Measurements from ENCODE around the gene KRT39.
"Not testable (repeated sequence)": the region's sequence is repeated elsewhere in the genome, so short reads cannot be mapped to it uniquely, and the experiment has no call there.

KRT39 gene

GRCh38 chr17:40922239-40922638 is 44.5 kb downstream of the KRT39 start:
- no peaks in the 10 kb centered on the region for H3K36me3 ChIP-seq (ENCODE audit: control insufficient read depth, insufficient read depth, low read length)
- no peaks in the 10 kb centered on the region for H3K9me3 ChIP-seq (ENCODE audit: control insufficient read depth, insufficient read depth, low read length)
- no peak overlapping the region for H3K4me3 ChIP-seq (ENCODE audit: low read length)
- no peak overlapping the region for H3K27ac ChIP-seq (ENCODE audit: low read length)
- H3K27me3 ChIP-seq (ENCODE audit: control insufficient read depth, insufficient read depth, low read length): no peaks in the 10 kb centered on the region
- H3K4me1 ChIP-seq (ENCODE audit: control insufficient read depth, insufficient read depth, low read length): no peaks in the 10 kb centered on the region
- no peak for DNase-seq (ENCODE audit: low read depth, low spot score)
- WGBS (ENCODE audit: insufficient coverage, insufficient read length): no CpG with 5 or more reads among the region's 2 CpGs

DNA sequence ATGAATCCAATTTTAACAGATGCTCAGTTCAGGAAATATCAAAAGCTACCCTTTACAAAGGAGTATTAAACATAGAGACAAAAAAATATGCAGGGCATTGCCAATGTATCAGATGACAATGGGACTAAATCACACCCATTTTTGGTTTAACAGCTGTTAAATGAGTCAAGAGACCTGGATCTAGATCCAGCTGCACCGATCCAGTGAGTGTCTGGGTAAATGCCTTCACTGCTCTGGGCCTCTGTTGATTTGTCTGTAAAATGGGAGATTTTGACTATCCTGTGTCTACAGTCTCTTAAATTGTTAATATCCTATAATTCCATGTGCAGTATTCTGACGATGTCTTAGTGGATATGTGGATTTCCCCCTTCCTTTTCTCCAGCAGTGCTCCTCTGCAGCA is 45.7 kb downstream of the KRT39 start:
- DNase-seq (ENCODE audit: low read depth, low spot score): no peak
- no peaks in the 10 kb centered on the region for H3K36me3 ChIP-seq (ENCODE audit: control insufficient read depth, insufficient read depth, low read length)
- no peaks in the 10 kb centered on the region for H3K27me3 ChIP-seq (ENCODE audit: control insufficient read depth, insufficient read depth, low read length)
- H3K9me3 ChIP-seq (ENCODE audit: control insufficient read depth, insufficient read depth, low read length): no peaks in the 10 kb centered on the region
- H3K4me1 ChIP-seq (ENCODE audit: control insufficient read depth, insufficient read depth, low read length): no peaks in the 10 kb centered on the region
- no peak overlapping the region for H3K4me3 ChIP-seq (ENCODE audit: low read length)
- no CpG with 5 or more reads among the region's 2 CpGs for whole genome bisulfite sequencing (ENCODE audit: insufficient coverage, insufficient read length)
- no peak overlapping the region for H3K27ac ChIP-seq (ENCODE audit: low read length)

GRCh38 chr17:40917116-40917515 is 49.6 kb downstream of the KRT39 start:
- H3K4me1 ChIP-seq (ENCODE audit: control insufficient read depth, insufficient read depth, low read length); H3K36me3 ChIP-seq (ENCODE audit: control insufficient read depth, insufficient read depth, low read length); DNase-seq (ENCODE audit: low read depth, low spot score); H3K27me3 ChIP-seq (ENCODE audit: control insufficient read depth, insufficient read depth, low read length); H3K9me3 ChIP-seq (ENCODE audit: control insufficient read depth, insufficient read depth, low read length); H3K27ac ChIP-seq (ENCODE audit: low read length); H3K4me3 ChIP-seq (ENCODE audit: low read length): not testable (repeated sequence)
- WGBS (ENCODE audit: insufficient coverage, insufficient read length): no CpG with 5 or more reads among the region's 2 CpGs

DNA sequence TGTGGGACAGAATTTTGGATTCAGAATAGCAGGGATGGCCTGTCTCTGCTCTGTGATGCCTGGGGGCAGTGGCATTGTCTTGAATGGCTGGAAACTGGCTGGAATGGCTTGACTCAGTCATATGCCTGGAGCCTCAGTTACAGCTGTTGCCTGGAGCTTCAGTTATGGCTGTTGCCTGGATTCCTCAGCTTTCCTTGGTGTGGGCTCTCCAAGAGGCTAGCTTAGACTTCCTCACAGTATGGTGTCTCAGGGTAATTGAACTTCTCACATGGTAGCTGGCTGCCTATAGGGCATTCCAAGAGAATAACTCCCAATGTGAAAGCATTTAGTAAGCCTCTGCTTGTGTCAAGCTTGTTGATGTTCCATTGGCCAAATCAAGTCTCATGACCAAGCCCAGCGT is 50.4 kb downstream of the KRT39 start:
- H3K36me3 ChIP-seq (ENCODE audit: control insufficient read depth, insufficient read depth, low read length): no peaks in the 10 kb centered on the region
- H3K4me1 ChIP-seq (ENCODE audit: control insufficient read depth, insufficient read depth, low read length): no peaks in the 10 kb centered on the region
- no peaks in the 10 kb centered on the region for H3K9me3 ChIP-seq (ENCODE audit: control insufficient read depth, insufficient read depth, low read length)
- DNase-seq (ENCODE audit: low read depth, low spot score): no peak
- no CpG with 5 or more reads among the region's 1 CpG for WGBS (ENCODE audit: insufficient coverage, insufficient read length)
- H3K27ac ChIP-seq (ENCODE audit: low read length): no peak overlapping the region
- no peaks in the 10 kb centered on the region for H3K27me3 ChIP-seq (ENCODE audit: control insufficient read depth, insufficient read depth, low read length)
- no peak overlapping the region for H3K4me3 ChIP-seq (ENCODE audit: low read length)

DNA sequence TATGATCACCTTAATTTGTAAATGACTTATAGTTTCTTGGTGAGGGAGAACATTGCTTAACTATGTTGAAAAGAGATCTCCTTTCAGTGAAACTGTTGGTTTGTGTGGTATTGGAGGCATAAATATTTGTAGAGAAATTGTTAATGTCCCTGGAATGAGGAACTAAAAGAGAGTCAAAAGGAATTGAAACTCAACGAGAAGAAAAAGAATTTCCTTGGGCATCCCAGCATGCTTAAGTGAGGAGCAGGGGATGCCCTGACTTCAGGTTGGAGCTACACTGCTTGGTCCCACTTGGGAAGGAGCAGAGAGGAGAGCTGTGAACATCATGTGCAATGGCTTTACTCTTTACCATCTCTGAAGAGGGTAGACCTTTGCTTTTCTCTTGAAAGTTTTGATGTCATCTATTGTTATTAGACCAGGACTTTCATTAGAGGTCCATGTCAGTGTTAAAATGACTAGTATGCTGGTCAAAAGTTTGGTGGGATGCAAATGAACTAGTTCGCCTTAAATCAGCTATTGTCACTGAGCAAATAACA is 51.0 kb downstream of the KRT39 start:
- Histone ChIP-seq H3K27me3 (ENCODE audit: control insufficient read depth, insufficient read depth, low read length) (no peaks in the 10 kb centered on the region), H3K4me1 (ENCODE audit: control insufficient read depth, insufficient read depth, low read length) (no peaks in the 10 kb centered on the region), H3K36me3 (ENCODE audit: control insufficient read depth, insufficient read depth, low read length) (no peaks in the 10 kb centered on the region), H3K9me3 (ENCODE audit: control insufficient read depth, insufficient read depth, low read length) (no peaks in the 10 kb centered on the region), H3K4me3 (ENCODE audit: low read length) (no peak overlapping the region), H3K27ac (ENCODE audit: low read length) (no peak overlapping the region)
- no CpG with 5 or more reads among the region's 2 CpGs for WGBS (ENCODE audit: insufficient coverage, insufficient read length)
- DNase-seq (ENCODE audit: low read depth, low spot score): no peak

DNA sequence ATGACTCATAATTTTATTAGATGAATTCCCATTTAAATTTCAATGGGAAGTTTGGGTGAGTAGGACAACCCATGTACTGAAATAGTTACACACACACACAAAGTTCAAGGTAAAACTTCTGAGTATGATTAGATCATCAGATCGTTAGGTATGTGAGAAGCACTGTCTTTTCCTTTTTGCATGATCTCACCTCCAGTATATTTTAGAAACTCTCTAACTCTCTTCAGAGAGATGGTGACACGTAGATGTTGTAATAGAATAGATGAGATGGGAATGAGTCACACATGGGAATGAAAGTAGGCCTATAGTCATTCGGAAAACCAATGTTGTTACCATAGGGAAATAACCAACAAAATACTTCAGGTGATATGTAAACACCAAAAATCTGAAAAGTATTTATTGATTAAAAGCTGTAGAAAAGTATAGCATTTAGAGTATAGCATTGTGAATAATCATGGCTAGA is 51.5 kb downstream of the KRT39 start:
- H3K4me3 ChIP-seq (ENCODE audit: low read length): no peak overlapping the region
- no peak overlapping the region for H3K27ac ChIP-seq (ENCODE audit: low read length)
- DNase-seq (ENCODE audit: low read depth, low spot score): no peak
- no peaks in the 10 kb centered on the region for H3K27me3 ChIP-seq (ENCODE audit: control insufficient read depth, insufficient read depth, low read length)
- H3K4me1 ChIP-seq (ENCODE audit: control insufficient read depth, insufficient read depth, low read length): no peaks in the 10 kb centered on the region
- H3K9me3 ChIP-seq (ENCODE audit: control insufficient read depth, insufficient read depth, low read length): no peaks in the 10 kb centered on the region
- no peaks in the 10 kb centered on the region for H3K36me3 ChIP-seq (ENCODE audit: control insufficient read depth, insufficient read depth, low read length)
- no CpG with 5 or more reads among the region's 3 CpGs for WGBS (ENCODE audit: insufficient coverage, insufficient read length)

DNA sequence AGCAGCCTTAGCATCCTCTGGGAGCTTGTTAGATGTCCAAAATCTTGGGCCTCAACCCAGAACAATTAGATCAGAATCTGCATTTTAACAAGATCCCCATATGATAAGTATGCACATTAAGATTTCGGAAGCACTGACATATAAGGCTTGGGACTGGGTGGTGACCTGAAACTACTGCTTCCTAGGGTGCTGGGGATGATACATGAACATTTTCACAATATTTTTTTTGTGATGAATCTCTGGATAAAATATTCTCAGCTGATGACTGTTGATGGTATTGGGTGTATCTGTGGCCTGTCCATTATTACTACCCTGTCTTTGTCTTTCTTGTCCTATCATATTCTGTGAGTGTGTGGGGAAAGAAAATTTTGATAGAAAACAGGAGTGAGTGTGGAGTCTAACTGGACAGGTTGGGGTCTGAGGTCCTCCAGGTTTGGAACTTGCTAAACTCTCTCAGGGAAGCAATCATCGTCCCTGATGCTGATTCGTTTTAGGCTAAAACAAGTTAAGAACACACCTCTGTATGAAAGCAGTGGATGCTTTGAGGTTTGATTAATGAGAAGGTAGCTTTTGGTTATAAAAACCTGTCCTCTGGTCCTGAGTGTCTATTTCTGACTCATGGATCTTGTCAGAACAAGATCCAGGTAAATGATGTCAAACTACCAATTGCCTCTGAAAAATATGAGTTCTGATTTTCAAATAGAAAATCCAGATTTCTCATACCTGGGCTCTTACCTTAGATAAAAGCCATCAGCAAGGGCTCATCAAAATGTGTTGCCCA is 52.5 kb downstream of the KRT39 start:
- no CpG with 5 or more reads among the region's 3 CpGs for WGBS (ENCODE audit: insufficient coverage, insufficient read length)
- Histone ChIP-seq H3K27ac (ENCODE audit: low read length) (no peak overlapping the region), H3K9me3 (ENCODE audit: control insufficient read depth, insufficient read depth, low read length) (no peaks in the 10 kb centered on the region), H3K4me1 (ENCODE audit: control insufficient read depth, insufficient read depth, low read length) (no peaks in the 10 kb centered on the region), H3K4me3 (ENCODE audit: low read length) (no peak overlapping the region), H3K36me3 (ENCODE audit: control insufficient read depth, insufficient read depth, low read length) (no peaks in the 10 kb centered on the region), H3K27me3 (ENCODE audit: control insufficient read depth, insufficient read depth, low read length) (no peaks in the 10 kb centered on the region)
- no peak for DNase-seq (ENCODE audit: low read depth, low spot score)

DNA sequence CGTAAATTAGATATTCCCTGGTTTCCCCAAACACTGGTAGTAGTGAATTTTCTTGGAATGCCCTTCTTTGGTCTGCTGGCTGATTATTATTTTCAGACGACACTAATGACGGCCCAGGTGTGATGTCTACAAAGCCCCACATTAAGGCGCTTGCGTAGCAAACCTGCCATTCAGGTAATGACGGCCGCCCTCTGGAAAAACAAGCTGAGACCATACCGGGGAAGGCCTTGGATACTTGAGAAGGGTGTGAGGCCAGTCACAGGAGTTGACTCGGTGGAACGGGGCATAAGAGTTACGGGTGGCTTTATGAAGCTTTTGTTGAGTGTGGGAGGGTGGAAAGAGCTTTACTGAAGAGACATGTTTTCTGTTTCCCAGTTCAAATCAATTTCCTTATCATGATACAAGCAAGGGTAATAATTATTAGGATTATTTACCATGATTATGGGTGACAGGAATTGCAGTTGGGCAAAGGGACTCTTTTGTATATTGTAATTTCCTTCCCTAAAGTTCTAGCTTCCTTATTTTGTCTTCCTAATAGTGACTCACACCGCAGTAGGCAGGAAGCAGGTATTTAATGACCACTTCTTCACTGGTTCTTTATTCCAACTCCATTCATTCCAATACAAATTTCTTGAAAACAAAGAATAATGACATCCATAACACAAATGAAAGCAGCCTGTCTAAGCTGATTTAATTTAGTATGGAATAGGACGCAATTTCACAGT is 54.1 kb downstream of the KRT39 start:
- H3K27me3 ChIP-seq (ENCODE audit: control insufficient read depth, insufficient read depth, low read length): no peaks in the 10 kb centered on the region
- H3K36me3 ChIP-seq (ENCODE audit: control insufficient read depth, insufficient read depth, low read length): no peaks in the 10 kb centered on the region
- no peak overlapping the region for H3K27ac ChIP-seq (ENCODE audit: low read length)
- H3K4me3 ChIP-seq (ENCODE audit: low read length): no peak overlapping the region
- no CpG with 5 or more reads among the region's 13 CpGs for WGBS (ENCODE audit: insufficient coverage, insufficient read length)
- H3K4me1 ChIP-seq (ENCODE audit: control insufficient read depth, insufficient read depth, low read length): peaks cover 1% of the 10 kb centered on the region; the same call in 1 of the 2 replicates
- no peaks in the 10 kb centered on the region for H3K9me3 ChIP-seq (ENCODE audit: control insufficient read depth, insufficient read depth, low read length)
- DNase-seq (ENCODE audit: low read depth, low spot score): no peak

DNA sequence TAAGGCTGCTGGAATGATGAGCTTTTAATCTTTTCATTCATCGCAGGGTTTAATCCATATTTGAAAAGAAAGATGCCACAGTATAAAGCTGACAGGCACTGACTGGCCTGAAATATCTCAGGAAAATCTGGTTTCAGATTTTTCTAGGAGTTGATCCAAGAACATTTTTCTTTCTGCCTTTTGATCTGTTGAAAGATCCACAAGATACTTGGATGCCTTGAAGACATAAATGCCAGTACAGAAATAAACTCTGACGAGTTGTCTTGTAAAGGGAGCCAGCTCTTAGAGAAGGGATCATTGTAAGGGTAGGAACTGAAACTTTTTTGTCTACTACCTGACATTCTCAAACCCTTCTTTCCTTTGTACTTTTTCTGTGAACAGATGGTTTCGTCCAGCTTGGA is 56.3 kb downstream of the KRT39 start:
- no peak for DNase-seq (ENCODE audit: low read depth, low spot score)
- peaks cover 1% of the 10 kb centered on the region; the same call in 1 of the 2 replicates for H3K4me1 ChIP-seq (ENCODE audit: control insufficient read depth, insufficient read depth, low read length)

GRCh38 chr17:40909755-40910154 is 57.0 kb downstream of the KRT39 start:
- WGBS (ENCODE audit: insufficient coverage, insufficient read length): no CpG with 5 or more reads among the region's 4 CpGs
- H3K4me3 ChIP-seq (ENCODE audit: low read length): no peak overlapping the region
- no peak for DNase-seq (ENCODE audit: low read depth, low spot score)

More for the DNA sequence above, 56.3 kb downstream of the KRT39 start:
- Histone ChIP-seq H3K4me3 (ENCODE audit: low read length) (no peak overlapping the region), H3K27me3 (ENCODE audit: control insufficient read depth, insufficient read depth, low read length) (no peaks in the 10 kb centered on the region), H3K27ac (ENCODE audit: low read length) (no peak overlapping the region), H3K9me3 (ENCODE audit: control insufficient read depth, insufficient read depth, low read length) (no peaks in the 10 kb centered on the region), H3K36me3 (ENCODE audit: control insufficient read depth, insufficient read depth, low read length) (no peaks in the 10 kb centered on the region)
- WGBS (ENCODE audit: insufficient coverage, insufficient read length): no CpG with 5 or more reads among the region's 3 CpGs

More at GRCh38 chr17:40909755-40910154, 57.0 kb downstream of the KRT39 start:
- H3K9me3 ChIP-seq (ENCODE audit: control insufficient read depth, insufficient read depth, low read length): no peaks in the 10 kb centered on the region
- H3K36me3 ChIP-seq (ENCODE audit: control insufficient read depth, insufficient read depth, low read length): no peaks in the 10 kb centered on the region
- H3K4me1 ChIP-seq (ENCODE audit: control insufficient read depth, insufficient read depth, low read length): peaks cover 2% of the 10 kb centered on the region; the same call in 1 of the 2 replicates
- no peak overlapping the region for H3K27ac ChIP-seq (ENCODE audit: low read length)
- no peaks in the 10 kb centered on the region for H3K27me3 ChIP-seq (ENCODE audit: control insufficient read depth, insufficient read depth, low read length)

Measured in iPS DF 6.9 (cell line).